Activated effector memory CD4-positive, alpha-beta T cell treated with Interleukin-2 at 50 U/mL for 16 hours (primary cell): ENCODE data around the gene LRRC41.
"Not testable (repeated sequence)": the region's sequence is repeated elsewhere in the genome, so short reads cannot be mapped to it uniquely, and the experiment has no call there.

Experiments used
- DNase-seq: peaks from one replicate; pipeline ENCODE4 v3.0.0-alpha.2; 2020

Gene LRRC41

GRCh38 chr1:46241733-46242132 lies 61.7 kb downstream of the LRRC41 start:
- not testable (repeated sequence) for DNase-seq

- DNase-seq, result not testable (repeated sequence)
Measured at GRCh38 chr1:46238865-46239264, 64.6 kb downstream of the LRRC41 start.

GRCh38 chr1:46236882-46237281 lies 66.5 kb downstream of the LRRC41 start:
- no peak for DNase-seq

- not testable (repeated sequence) for DNase-seq
Measured at GRCh38 chr1:46231231-46231630, 72.2 kb downstream of the LRRC41 start.
